NOMO-1 treated with dmso at 0.1 percent for 144 hours (cell line): Measurements from ENCODE around the gene CAMK1D.
"Not testable (repeated sequence)": the region's sequence is repeated elsewhere in the genome, so short reads cannot be mapped to it uniquely, and the experiment has no call there.

ENCODE experiments used
- DNase-seq: peaks from one replicate; lab custom pipeline; 2025; ENCODE audit not compliant: unreplicated experiment; lab: John Stamatoyannopoulos, UW

CAMK1D gene

DNA sequence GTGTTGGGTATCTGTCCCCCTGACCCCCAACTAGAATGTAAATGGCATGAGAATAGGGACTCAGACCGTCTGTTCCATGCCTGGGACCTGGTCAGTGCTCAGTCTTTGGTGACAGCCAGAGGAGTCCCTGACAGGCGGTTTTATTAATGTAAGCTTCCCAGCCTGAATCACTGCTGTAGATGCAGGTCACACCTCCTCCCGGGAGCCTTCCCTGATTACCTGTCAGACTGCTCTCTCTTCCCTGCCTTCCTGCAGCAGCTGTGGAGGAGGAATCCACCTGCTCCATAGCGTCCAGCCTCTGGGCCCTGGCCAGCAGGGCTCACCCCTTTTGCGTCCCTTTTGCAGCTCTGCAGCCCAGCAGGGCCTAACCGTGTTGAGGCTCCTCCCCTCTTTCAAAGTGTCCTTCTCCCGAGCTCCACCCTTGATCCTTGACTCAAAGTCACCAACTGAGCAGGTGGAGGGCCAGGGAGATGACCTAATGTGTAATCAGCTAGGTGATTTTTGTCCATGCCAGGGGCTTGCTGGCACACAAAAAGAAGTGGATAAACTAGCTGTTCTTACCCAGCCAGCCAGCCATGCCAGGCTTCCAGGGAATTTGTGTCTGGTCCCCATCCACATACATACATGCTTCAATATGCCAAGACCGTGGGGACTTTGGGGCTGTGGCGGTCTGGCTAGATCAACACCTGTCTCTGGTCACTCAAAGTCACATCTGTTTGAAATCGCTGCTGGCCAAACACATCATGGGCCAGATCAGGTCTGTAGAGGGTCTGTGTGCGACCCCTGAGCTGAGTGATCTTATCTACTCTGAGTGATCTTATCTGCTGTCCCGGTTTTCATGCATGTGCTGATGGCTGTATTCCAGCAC, 457.1 kb downstream of the CAMK1D start:
- no peak for DNase-seq

DNA sequence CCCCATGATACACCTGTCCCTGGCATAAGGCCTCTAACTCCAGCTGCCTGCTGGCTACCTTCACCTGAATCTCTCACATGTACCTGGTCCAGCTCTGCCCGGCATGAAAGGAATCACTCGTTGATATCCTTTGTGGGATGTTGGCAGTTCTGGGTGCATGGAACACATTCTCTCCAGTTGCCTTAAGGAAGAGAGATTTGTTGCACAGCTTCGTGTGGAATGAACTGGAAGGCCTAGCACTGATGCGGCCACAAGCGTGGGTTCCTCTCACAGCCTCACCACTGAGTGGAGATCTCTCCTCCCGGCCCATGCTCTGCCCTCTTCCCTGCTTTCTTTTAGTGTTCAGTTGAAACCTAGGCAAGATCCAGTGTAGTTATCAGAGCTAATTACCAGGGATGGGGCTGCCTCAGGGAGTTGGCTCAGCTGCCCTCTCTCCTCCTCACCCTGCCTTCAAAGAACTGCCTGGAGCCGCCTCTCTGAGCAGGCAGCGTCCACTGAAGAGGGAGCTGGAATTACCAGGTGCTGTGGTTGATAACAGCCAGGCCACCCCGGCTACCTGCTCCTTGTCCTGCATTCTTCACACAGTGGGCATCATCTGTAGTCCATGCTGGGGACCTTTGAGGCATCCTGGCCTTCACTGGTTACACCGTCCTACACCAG, 457.9 kb downstream of the CAMK1D start:
- DNase-seq = no peak

DNA sequence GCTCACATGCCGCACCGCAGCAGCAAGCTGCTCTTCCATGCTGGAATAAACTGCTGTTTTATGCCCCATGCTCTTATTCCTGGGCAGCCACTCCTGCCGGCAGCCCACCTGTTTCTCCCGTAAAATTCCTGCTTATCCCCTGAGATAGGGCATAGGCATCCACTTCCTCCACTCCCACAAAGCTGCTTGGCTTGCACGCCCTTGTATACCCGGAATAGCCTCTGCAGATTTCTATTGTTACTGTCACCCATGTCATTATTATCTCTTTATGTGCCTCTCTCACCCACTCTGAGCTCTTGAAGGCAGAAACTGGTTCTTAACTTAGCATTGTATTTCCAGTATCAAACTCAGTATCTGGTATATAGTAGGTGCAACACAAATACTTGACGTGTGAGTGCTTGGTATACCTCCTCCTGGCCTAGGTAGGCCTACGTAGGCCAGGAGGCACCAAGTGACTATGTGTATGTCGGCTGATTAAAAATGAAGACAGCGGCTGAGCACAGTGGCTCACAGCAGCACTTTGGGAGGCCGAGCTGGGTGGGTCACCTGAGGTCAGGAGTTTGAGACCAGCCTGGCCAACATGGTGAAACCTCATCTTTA, 458.8 kb downstream of the CAMK1D start:
- no peak for DNase-seq

DNA sequence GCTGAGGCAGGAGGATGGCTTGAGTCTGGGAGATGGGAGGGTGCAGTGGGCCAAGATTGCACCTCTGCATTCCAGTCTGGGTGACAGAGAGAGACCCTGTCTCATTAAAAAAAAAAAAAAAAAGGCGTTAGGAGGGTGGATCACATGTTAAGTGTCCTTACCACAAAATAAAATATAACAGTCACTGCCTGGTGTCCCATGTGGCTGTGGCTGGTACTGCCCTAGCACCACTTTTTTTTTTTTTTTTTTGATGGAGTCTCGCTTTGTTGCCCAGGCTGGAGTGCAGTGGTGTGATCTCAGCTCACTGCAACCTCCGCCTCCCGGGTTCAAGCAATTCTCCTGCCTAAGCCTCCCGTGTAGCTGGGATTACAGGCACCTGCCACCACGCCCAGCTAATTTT, 460.7 kb downstream of the CAMK1D start:
- not testable (repeated sequence) for DNase-seq

DNA sequence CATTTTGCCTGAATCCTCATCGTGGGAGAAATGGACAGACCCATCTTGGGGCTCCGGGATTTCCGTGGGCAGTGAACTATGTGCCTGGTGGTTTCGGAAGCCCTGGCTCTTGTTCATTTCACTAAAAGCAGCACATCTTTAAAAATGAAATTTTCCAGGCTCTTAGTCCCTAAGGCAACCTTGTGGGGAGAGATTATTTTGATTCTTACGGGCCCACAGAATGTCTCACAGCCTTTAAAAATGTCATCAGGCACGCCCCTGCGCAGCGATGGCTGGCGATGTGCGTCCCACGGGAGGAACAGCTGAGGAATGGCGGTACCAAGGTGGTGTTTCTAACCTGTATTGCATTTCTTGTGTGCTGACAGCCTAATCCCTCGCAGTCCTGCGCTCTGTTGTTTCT, 462.5 kb downstream of the CAMK1D start:
- no peak for DNase-seq

DNA sequence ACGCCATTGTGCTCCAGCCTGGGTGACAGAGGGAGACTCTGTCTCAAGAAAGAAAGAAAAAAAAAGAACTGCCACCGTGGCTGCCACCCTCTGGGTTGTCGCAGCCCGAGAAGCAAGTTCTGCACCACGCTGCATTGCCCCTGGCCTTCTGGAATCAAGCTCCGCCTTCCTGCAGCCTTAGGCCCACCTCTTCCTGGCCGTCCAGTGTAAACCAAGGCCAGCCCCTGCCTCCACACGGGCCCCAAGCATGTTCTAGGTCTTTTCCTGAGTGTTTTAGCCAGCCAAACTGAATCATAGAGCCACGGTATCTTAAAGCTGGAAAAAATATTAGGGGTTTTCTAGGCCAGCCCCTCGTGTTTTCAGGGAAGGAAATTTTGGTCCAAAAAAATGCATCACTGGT, 463.2 kb downstream of the CAMK1D start:
- DNase-seq = no peak

DNA sequence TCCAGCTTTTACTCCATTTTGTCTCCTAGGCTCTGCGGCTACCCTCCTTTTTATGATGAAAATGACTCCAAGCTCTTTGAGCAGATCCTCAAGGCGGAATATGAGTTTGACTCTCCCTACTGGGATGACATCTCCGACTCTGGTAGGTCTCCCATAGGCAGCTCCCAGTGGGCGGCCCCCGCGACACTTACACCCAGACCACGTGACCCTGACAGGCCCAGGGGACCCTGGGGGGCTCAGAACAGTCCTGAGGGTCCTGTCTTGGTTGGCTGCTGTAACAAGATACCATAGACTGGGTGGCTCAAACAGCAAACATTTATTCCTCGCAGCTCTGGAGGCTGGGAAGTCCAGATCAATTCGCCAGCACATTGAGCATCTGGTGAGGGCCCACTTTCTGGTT, 464.8 kb downstream of the CAMK1D start:
- no peak for DNase-seq

DNA sequence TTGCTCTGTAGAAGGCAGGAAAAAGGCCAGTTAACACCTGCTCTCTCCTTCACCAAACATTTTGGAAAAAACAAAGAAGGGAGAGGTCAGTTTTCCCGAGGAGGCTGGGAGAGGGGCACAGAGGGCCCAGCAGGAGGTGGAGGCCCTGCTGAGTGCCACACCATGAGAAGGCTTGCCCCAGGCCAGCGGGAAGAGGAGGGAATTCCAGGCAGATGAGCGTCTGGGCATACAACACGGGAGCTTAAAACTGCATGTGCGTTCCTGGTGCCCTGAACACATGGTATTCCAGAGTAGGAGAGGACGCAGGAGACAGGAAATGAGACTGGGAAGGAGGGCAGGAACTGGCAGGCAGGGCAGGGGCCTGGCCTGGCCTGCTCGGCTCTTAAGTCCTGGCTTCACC, 469.7 kb downstream of the CAMK1D start:
- no peak for DNase-seq

DNA sequence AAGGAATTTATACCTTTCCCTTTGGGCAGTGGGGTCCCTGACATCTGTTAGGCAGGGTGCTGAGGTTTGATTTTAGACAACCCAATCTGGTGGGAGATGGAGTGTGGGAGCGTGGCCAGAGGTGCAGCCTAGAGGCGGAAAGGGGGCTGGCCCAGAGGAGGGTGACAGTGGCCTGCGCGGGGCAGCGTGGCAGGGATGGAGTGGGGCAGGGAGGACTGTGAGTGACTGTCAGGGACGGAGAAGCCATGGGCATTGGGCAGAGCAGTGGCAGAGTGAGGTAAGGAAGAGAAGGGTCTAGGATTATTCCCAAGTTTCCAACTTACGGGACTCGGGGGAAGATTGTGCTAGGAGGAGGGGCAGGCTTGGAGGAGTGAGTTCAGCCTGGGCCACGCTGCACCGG, 470.3 kb downstream of the CAMK1D start:
- DNase-seq = no peak

DNA sequence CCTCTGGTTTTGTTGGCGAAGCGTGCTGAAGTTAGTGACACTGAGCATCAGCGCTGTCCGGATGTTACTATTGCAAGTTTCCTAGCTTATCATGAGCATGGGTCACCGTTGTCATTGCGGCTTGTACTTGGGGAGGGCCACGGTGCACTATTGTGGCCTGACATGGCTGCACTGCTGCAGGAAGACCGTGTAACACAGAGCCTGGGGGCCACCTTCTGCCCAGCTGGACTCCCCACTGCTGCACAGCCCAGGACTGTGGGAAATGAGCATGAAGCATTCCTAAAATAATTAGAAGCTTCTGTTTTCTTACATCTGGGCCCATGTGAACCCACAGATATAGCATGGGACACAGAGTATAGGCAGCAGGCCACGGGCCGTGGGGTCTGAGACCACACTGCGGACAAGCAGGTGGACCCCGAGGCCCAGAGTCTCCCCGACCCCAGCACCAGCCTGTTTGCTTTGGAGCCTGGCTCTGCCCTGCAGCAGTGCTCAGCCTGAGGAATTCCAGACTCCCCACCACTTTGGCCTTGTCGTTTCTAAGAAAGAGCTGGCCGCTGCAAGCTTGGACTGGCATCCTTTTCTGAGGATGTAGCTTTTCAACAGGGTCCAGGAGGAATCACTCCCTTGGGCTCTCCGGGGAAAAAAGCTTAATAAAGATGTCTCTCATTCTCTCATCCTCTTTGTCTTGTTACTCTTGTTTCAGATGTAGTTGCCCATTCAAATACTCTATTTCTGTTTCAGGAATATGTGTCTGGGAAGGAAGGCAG, 473.0 kb downstream of the CAMK1D start:
- DNase-seq = no peak

DNA sequence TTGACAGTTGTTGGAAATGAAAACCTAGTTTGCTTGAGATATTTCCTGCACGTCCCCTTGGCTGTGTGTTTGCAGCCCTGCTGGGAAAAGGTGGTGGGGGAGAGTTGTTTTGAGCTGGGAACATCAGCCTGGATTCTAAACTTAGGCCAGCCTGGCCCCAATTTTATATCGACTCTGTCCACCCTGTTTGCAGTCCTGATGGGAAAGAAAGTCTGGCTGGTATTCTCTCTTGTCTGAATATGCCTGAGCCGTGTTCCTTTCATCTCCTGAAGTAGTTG, 473.5 kb downstream of the CAMK1D start:
- no peak for DNase-seq

DNA sequence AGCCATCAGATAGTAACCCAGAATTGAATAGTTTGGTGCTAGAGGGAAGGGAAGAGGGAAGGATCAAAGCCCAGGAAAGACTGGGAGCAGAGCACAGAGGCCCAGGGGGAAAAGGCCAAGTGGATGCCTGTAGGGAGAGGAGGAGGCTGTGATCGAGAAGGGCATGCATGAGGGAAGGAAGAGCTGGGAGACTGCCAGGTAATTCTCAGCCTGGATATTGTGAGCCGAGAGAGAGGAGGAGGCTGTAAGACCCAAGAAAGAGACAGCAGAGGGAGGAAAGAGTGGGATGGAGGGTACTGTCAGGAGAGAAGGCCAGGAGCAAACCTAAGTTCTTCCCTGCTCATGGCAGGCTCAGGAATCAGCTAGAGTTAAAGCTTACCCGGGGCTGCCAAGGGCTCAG, 474.0 kb downstream of the CAMK1D start:
- no peak for DNase-seq

DNA sequence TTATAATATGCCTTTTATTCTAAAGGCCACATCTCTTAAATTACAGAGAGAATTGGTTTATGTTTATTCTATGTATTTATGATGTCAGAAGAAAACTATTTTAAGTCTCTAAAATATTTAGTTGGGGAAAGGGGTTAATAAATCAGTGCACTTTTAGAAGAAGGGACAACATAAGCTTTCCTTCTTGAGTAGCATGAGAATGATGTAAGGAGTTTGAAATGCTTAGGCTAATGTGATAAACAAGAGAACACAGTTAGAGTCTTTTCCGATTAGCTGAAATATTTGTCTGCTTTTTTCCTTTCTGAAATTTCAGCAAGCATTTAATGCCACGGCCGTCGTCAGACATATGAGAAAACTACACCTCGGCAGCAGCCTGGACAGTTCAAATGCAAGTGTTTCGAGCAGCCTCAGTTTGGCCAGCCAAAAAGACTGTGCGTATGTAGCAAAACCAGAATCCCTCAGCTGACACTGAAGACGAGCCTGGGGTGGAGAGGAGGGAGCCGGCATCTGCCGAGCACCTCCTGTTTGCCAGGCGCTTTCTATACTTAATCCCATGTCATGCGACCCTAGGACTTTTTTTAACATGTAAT, 476.0 kb downstream of the CAMK1D start:
- DNase-seq = no peak

DNA sequence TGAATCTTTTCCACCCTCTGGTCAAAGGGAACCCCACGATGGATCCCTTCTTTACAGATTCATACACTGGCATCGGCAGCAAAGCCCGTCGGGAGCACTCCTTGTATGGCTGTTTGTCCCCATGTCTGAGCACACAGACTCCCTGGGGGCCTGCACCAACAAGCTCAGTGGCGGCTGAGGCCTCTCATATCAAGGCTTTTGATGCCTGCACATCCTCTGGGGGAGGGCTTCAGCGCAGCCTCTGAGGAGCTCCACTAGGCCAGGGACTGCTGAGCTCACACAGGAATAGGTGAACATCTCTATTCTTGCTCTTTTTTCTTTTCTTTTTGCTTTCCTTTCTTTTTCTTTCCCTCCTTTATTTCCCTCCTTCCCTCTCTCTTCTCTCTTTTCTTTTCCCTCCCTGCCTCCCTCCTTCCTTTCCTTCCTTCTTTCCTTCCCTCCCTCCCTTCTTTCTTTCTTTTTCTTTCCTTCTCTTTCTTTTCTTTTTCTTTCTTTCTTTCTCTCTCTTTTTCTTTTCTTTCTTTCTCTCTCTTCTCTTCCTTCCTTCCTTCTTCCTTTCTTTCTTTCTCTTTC, 477.5 kb downstream of the CAMK1D start:
- no peak for DNase-seq

DNA sequence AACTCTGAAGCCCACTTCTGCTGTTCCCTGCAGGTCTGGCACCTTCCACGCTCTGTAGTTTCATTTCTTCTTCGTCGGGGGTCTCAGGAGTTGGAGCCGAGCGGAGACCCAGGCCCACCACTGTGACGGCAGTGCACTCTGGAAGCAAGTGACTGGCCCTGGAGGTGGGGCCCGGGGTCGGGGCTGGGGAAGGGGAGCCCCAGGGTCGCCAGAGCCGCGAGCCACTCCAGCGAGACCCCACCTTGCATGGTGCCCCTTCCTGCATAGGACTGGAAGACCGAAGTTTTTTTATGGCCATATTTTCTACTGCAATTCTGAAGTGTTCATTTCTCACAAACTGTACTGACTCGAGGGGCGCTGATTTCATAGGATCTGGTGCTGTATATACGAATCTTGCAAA, 479.4 kb downstream of the CAMK1D start:
- DNase-seq = no peak

DNA sequence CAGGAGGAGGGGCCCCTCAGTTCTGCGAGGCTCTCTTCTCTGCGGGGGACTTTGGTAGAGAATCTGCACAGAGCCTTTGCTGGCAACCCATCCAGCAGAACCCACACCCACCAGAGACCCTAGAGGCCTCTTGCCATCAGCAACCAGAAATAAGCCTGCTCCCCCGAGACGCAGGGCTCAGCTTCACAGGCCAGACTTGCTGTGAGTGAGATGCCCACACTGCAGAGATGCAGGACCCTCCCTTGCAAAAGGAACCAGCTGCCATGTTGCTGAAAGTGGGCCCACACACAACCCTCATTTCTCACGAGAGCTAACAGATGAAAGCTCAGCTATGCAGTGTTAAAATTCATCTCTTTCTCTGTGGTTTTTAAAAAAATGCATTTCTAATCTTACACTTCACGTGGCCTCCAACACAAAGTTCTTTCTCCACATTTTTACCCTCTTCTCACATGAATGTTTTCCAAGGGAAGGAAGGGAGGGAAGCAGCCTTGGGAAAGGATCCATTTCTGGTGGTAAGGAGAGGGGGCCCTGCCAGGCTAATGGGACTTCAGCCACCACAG, 480.6 kb downstream of the CAMK1D start:
- no peak for DNase-seq

DNA sequence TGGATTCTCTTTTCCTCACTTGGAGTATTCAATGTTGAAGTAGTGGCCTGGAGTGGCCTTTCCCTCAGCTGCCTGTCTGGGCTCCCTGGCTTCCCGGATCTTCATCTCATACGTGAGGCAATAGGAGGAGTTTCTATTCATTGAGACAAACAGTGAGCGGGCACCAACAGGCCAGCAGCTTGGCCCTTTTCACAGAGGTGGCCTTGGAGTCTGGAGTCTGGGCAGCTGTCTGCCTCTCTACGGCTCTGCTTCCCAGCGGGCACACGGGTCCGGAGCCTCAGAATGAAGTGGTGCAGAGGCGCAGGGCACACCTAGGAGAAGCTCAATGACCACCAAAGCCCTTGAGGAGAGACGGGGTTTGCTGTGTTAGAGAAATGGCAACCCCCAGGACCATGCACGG, 482.7 kb downstream of the CAMK1D start:
- DNase-seq = no peak

DNA sequence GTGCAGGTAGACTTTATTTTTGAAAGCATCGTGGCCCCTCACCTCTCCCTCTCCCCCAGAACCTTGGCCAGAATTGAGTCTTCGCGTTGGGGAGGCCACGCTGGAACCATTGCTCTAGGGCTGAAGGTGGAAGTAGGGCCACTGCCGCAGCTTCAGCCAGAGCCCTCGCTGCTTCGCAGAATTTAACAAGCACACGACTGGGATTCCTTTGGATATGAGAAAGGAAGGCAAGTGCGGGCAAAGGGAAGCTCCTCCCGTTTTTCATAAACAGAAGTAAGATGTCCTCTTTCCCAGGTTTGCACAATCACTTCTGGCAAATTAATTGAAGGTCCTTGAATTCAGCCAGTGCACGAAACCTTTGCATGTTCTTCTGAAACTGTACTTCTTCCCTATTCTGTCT, 484.1 kb downstream of the CAMK1D start:
- DNase-seq = no peak

DNA sequence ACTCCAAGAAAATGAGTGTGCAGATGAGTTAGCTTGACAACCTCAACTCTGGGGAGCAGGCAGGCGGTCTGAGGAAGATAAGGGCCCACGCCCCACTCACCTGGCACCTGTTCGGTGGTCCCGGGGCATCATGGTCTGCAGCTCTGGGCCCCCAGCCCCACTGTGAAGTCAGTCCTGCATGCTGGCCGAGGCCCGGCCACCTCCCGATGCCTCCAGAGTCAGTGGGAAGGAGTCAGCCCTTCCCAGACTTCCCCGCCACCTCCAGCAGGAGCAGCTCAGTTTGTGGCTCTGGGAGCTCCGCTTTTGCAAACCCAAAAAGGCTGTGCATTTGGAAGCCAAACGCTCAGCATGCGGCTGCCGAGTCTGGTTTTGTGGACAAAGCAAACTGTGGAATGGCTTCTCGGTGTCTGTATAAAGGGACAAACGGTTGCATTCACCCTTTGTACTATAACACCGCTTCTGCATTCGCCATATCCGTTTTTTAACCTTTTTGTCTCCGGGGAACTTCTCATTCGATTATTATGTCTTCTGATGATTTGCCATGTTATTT, 484.8 kb downstream of the CAMK1D start:
- DNase-seq = no peak

DNA sequence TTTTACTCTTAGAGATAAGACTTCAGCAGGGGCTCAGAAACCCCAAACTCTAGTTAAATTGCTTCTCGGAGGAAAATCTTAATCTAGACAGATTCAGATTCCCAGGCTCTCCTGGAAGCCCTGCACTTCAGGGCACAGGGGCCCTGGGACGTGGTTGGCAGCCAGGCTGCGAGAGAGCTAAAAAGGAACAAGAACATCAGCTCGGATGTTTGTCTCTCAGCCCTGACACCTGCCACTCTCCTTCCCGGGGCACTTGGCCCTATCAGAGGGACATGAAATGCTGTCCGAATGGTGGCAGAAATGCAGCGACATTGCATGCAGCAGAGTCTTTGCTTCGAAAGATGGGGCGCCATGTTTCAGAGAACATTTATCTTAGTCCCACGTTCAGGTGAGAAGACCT, 485.4 kb downstream of the CAMK1D start:
- no peak for DNase-seq
